DMS 273 (cell line): ENCODE measurements around the gene INAFM2.

Experiments used
- DNase-seq: peaks from one replicate; lab custom pipeline; 2025; ENCODE audit not compliant: unreplicated experiment; lab: John Stamatoyannopoulos, UW

Gene INAFM2

DNA sequence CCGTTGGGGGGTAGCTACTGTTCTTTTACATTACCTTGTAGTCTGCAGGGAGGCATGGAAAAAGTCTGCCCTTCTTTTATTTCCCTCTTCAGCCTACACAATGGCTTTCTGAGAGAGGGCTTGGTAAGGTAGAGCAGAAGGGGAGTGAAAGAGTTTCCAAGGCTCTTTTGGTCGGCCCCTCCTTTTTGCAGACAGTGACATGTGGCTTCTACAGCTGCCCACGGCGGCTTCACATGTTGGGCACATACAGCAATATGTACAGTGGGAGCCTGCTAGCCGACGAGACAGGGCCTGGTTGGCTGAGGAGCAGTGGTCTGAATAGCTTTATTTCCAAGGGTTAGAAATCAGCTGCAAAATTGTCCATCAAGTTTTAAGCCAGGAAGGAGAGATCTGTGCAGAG, 4.0 kb downstream of the INAFM2 start:
- peak; percentile 53 for DNase-seq

DNA sequence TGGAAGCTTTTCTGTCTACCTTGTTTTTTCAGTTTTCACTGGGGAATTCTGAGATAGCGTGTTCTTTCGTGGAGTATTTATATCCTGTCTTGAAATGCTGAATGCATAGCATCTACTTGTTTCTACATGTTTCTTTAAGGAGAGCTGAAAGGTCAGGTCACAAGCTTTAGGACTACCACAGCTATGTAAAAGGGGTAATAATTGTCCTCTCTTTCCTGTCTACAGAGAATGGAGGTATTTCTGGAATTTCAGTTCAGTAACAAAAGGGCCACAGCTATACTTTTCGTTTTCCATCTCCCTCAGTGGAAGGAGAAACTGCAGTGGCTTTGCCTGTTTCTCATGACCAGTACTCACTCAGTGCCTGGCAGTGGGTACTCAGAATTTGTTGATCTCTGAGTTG, 4.7 kb downstream of the INAFM2 start:
- DNase-seq, result no peak

DNA sequence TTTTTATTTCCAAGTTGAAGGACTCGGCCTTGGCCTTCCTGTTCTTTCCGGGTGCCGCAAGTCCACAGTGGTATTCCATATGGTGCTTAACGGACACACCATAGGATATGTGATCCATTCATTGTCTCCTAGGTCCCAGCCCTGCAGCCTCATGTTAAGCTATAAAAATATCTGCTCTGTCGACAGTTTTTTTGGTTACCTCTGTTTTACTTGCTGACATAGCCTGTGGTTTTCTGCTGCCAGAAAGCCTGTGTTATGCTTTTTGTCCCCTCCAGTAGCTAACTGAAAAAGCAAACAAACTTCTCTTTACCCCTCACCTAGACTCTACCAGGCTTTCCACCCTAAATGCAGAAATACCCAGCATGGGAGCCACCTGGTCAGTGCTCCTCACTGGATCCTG, 5.3 kb downstream of the INAFM2 start:
- DNase-seq, result no peak

DNA sequence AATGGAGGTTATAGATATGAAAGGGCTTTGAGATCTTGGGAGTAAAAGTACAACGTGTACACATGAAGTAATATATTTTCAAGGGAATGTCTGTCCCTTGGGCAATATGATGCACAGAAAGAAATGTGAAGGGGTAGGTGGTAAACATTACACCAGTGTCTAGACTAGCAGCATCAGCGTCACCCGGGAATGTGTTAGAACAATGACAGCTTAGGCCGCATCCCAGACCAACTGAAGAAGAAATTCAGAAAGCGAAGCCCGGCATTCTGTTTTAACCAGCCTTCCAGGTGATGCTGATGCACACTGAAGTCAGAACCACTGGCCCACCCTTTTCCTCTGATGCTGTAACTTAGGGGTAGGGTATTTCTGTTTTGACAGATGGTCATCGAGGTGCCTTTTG, 6.3 kb downstream of the INAFM2 start:
- no peak for DNase-seq

DNA sequence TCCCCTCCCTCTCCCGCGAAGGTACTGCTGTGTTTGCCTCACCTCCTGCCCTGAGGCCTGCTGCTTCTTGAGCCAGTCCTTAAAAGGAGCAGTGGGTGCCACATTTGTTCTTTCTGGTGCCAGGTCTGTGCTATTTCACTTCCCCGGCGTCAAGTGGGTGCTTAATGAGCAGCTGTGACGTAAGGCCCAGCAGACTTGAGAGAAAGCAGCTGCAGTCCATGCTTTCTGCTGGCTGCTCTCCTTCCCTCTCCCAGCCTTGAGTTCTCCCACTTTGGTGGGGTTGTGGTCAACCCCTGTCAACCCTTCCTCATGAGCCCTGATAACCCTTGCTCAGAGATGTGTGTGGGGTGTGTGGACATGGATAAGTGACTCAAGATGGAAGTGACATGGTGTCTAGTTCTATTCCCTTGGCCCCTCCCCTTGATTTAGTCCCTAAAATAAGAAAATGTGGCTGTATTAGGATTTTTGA, 6.9 kb downstream of the INAFM2 start:
- no peak for DNase-seq

DNA sequence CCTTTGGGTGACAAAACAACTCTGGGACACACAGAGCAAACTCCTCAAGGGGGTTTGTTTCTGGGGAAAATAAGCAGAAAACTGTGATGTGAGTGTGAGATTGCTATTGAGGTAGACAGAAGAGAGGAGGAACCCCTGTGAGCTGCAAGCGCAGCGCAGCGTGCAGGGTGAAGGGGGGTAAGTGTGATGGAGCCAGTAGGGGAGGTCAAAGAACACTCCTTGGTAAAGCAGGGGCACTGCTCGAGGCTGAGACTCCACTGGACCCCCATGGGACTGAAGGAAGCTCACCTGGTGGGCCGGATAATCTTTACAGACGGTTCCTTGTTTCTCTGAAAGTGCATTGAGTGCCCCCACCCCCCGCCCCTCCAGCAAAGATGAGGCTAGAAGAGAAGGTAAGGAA, 7.5 kb downstream of the INAFM2 start:
- no peak for DNase-seq

DNA sequence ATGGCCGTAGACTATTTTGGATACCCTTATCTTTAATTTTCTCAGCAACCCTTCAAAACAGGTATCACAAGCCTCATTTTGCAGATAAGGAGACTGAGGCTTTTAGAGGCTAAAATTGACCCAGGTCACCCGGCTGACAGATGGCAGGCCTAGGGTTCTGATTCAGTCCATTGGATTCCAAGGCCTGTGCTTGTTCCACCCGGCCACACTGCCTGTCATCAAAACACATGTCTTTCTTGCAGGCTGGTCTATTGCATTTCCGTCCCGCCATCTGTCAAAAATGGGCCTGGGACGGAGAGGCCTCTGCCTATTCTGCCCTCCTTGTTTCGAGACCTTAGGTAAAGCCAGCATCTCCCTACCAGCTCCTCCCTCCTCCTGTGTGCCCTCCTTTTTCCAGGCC, 8.1 kb downstream of the INAFM2 start:
- DNase-seq, result peak; percentile 37

DNA sequence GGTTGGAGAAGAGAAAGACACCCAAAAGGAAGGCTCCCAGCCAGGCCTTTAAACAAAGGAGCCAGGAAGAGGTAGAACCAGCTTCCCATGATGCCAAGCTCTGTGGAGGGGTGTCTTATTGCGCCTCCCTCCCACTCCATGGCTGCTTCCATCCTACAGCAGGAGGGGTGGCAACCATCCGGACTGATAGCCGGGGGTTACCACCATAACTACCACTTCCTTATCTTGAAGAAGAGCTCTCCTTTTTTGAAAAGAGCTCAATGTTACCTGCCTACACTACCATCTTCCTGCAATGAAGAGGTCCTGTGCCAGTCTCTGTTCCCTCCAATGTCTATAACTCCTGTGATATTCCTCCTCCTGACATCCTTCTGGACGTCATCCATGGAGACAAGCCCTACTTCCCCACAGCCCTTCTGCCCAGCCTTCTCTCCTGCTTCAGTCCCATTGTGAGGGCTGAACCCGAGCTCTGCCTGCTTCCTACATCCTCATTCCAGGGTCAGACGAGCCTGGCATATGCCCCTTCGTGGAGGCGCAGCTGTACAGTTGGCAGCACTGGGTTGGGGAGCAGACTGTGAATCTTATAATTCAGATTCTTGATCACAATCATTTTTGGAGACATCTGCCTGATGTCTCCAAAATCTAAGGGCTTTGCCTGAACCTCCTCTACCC, 8.8 kb downstream of the INAFM2 start:
- peak; percentile 61 for DNase-seq

DNA sequence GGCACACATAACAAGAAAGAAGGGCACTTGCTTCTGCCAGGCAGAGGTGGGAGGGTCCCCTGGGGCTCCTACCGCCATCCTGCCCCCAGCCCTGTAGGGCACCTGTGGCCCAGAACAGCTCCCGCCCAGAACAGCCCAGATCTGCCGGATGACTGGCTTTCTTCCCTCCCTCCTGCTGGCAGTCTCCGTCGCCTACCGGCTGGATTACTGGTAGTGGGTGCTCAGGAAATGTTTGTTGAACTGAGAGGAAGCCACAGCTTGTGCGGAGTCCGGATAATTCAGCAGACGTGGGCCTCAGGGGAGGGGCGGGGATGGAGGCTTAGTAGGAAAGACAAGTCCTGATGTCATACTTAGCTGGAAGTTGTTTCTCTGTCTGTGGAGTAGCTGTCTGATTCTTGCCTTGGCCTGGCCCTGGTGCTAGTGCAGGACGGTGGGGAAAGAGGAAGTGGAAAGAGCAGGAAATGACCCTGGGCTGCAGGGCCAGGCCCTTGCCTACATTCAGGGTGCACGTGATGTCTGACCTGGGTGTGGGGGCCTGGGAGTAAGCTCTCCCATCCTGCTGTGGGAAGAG, 10.5 kb downstream of the INAFM2 start:
- no peak for DNase-seq

DNA sequence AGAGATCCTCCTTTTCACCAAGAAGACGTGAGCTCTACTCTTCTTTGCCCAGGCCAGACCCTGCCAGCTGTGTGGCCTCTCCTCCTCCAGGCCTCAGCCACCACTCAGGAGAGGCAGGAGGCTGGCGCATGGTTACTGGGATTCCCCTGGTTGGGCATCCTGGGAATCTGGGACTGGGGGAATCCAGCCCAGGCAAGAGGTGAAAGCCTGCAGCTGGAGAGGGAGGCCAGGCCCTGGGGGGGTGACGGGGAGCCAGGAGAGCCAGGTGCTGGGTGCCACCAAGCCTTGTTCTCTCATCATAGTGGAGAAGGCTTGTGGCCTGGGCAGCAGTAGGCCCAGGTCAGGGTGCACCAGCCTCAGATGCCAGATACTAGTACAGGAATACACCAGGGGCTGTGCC, 11.0 kb downstream of the INAFM2 start:
- no peak for DNase-seq

DNA sequence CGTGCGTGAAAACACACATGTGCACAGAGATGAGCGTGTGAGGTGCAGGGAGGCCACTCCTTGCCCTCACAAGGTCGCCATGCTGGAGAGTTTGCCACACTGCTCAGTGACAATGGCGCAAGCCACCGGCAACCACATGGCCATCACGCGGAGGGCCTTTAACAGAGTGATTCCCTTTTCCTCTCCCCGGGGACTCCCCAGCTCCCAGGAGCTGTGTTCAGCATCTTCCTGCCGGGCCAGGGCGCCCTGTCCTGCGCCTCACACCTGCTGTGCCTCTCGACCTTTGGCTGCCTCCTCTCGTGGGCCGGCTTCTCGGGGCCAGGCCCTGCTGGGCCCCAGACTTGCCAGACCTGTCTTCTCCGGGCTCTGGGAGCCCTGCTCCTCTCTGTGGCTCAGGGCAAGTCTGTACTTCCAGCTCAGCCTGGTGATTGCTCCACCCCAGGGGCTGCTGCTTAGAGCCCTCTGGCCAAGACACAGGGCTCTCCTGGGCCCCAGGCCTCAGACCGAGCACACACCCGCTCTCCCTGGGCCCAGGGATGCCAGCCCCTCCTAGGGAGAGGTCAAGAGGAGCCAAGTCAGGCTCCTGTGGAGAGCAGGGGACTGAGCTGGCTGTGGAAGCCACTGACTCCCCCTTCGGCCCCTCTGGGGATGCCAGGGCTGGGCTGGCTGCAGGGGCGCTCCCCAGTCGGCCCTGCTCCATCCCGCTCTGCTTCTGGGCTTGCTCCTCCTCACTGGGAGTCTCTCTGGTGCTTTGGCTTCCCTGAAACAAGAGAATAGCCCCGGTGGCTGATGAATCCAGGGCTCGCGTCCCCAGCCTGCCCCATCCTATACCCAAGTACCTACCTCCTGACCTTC, 11.7 kb downstream of the INAFM2 start:
- DNase-seq, result no peak

DNA sequence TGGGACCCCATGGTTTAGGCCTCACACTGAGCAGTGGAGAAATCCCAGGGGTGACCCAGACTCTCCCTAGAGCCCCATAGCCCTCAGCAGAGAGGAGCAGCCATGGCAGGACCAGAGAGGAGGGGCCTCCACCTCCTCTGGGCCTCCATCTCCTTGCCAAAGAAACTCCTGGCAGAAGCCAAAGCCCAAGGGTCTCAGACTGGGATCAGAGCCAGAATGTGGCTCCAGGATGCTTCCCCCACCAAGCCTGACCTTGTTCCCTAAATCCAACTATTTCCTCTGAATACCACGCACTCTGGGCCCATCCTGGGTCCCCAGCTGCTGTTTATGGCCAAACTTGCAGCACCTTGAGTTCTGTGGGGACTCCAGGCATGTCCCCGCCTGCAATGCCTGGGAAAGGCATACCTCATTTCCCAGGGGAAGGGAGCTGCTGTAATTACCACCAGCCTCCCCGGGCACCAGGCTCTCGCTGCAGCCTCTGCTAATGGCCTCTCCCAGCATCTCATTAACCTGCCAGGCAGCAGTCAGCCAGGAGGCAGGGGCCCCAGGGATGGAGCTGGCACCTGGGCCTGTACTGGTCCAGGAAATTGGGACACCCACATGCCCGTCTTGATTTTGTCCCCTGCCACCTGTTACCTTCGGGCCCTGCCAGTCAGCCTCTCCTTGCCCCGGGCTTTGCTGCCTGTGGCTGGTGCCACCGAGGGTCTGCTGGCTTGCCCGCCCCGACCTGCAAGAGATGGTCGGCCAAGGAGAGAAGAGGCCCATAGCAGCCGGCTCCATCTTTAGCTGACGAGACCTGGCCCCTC, 12.6 kb downstream of the INAFM2 start:
- peak; percentile 70 for DNase-seq

DNA sequence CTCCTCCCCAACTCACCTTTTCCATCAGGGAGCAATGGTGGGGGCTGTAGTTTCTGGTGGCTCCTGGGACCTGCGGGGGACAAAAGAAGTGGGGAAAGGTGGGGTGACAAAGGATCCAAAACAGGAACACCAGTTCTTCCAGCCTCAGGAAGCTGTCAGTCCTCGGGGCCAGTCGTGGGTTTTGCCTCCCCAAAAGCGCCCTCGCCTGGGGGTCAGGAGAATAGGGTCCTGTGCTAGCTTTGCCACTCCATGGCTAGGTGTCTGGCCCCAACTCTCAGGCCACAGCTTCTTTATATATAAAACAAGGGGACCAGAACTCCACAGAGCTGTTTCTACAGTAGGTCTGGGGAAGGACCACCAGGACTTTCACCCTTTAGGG, 13.2 kb downstream of the INAFM2 start:
- peak; percentile 30 for DNase-seq

DNA sequence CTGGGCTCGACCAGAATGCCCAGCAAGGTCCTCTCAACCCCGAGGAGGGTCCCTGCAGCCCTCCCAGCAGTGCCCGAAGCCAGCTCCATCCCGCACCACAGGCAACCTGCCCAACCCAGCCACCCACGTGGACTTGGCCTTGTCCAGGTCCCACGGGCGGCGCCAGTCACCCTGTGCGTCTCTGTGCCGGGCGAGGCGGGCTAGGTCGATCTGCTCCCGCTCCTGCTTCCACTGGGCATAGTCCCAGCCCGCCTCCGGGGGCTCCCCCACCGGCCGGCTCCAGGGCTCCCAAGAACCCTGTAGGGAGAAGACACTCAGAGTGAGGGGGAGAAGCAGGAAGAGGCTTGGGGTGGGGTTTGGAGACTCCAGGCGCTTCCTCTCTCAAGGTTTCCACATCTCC, 14.1 kb downstream of the INAFM2 start:
- DNase-seq, result no peak

DNA sequence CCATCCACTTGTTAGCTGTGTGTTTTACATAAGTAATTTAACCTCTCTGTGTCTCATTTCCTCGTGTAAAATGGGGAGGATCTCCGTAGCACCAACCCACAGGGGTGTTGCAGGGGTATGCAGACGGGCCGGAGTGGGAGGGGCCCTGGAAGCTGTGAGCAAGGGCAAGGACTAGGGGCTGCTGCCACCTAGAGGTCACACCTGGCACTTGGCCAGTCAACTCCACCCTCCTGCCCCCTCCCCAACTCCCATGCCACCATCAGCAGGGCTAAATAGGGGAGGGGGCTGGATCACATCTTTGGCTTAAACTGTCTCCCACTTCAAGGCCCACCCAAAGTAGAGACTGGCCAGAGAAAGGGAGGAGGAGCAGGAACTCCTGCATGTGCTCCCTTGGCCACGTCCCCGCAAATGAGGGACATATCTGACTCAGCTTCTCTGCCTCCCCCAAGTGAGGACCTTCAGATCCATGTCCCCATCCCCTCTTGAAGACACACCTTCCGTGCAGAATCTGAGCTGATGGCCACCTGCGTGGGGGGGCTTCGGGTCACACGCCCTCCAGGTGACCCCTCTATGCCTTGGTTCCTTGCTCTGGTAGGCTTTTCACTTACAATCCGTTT, 14.7 kb downstream of the INAFM2 start:
- DNase-seq, result peak; percentile 83

DNA sequence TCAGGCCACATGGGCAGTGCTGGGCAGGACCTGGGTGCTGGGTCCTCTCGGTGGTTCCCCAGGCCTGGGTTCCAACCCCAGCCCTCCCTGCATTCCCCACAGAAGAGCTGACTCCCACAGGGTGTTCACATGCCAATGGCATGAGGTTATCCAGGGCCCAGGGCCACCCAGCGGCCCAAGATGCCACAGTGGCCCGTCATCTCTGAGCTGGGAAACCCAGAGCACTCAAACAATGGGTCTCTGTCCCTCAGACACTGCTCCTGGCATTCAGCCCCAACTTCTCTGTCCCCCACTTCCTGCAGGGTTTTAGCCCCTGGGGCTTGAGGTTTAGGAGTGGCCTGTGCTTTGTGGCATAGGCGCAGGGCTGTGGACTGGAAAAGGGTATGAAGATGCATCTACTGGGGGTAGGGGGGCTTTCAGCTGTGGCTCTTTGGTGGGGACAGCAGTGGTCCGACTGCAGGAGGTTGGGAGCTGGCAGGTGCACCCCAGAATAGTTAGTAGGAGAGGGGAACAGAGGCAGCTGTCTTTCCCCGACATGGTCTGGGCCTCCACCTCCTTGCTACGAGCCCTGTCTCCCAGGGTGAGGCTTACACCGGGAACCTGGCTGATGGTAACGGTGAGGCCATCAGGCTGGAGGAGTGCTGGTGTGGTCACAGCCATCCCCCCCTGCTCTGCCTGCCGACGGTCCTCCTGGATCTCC, 15.6 kb downstream of the INAFM2 start:
- DNase-seq, result no peak

DNA sequence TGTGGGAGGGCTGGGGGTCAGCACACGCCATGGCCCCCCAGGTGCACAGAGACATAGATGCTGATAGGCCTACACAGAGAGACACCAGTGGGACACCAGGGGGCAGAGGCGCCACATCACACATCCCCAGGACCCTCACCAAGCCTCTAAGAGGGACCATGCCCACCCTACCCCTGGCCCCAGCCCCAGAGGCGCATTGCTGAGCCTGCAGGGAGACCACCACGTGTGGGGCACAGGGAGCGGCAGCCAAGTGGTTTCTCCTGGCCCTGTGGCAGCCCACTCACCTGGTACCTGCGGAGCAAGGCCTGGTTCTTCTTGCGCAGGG, 16.1 kb downstream of the INAFM2 start:
- DNase-seq, result peak; percentile 33

DNA sequence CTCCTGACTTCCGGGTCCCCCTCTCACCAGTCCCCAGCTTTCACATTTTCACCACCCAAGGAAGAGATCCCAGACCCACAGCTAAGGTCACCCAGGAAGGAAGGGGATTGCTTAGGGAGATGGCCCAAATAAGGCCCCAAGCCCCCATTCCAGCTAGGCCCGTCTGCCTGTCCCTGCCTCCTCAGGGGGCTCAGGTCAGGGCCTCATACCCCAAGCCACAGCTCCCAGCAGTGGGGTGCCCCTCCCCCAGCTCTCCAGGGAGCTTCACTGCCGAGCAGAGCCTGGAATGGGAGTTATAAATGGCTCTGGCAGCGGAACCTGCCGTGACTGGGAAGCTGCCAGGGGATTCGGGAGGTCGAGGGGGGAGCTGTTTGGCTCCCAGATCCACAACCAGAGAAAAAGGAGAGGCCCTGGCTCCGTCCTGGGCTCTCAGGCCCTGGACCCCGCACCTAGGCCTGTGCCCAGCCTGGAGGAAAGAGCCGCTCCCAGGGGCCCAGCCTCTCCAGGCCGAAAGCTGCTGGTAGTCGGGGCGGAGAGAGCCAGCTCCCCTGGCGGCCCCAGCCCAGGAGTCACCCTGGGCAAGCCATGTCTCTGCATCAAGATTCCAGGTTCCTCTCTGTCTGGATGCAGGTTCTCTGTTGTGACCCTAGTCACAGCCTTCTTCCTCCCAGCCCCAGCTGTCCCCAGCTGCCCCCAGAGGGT, 16.7 kb downstream of the INAFM2 start:
- DNase-seq, result peak; percentile 68

DNA sequence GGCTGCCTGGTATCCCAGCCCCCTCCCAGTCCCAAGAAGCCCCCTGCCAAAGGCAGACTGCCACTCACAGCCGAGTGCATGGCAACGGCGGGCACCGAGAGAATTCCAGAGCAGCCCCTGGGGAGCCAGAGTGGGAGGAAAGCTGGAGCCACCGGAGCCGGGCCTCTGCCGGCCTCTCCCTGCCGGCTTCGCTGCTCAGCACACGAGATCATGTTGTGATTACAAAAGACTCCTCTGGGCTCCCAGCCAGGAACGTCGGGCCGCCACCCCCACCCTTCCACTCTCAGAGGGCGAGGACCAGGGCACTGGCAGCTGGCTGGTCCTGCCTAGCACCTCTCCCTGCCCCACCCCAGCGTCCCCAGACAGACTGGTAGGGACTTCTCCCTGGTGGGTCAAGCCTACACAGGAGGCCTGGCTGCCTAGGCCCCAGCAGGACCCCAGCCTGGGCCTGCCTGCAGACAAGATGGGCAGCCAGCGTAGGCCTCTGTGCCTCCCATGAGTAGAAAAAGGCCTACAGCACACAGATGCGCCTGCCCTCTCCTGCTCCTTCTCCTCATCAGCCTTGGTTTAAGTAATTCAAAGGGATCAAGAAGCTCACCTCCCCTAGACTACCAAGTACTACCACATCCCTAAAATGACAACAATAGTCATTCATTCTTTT, 17.4 kb downstream of the INAFM2 start, which contains the start of gene CCDC9B:
Gene CCDC9B, minus strand, starts transcription at position 200 of the 661 bp plus-strand sequence. Its CDS starts 120 bp downstream, at position 80.
- peak; percentile 89 for DNase-seq
